RWPE1 (cell line): ENCODE data around the gene SRD5A3.

ENCODE experiments used
- CTCF ChIA-PET: fragments of 350-600 bp; sonication (Branson Sonifier 250); formaldehyde crosslinking; extraction: SDS; loops from one replicate; lab custom pipeline; 2021; lab: Yijun Ruan, JAX
- POLR2A ChIA-PET: fragments of 400-600 bp; formaldehyde crosslinking; extraction: SDS; loops from one replicate; lab custom pipeline; 2020; ENCODE audit warnings: antibody characterized with exemption; ENCODE audit not compliant: low non-redundant PET; lab: Yijun Ruan, JAX
- DNase-seq: peaks from one replicate; pipeline ENCODE4 v3.0.0; 2012; ENCODE audit warnings: low spot score
- H3K27ac ChIP-seq: fragments of 450-650 bp; 2 replicates; pipeline ENCODE4 v1.5.1; 2017
- CTCF ChIP-seq: fragments of 450-650 bp; conservative IDR thresholded peaks from 2 replicates; pipeline ENCODE4 v1.5.1; 2017; ENCODE audit warnings: low read depth, mild to moderate bottlenecking

Gene SRD5A3

GRCh38 chr4:55312489-55313101 lies 33.4 kb upstream of the SRD5A3 start:
- ChIA-PET POLR2A (no interaction called here), CTCF (interaction anchor here (0.6 to 2.0 kb wide), 5 partner anchors 8 to 484 kb away, joined by 3 to 11 read pairs (median 3); no protein-coding TSS in a partner anchor)
- no peak overlapping the region for H3K27ac ChIP-seq
- no peak for DNase-seq
- peak; percentile 31; the same call in 1 of the 2 replicates for TF ChIP-seq CTCF

- TF ChIP-seq CTCF = no peak
- DNase-seq = no peak
- no peak overlapping the region for H3K27ac ChIP-seq
- ChIA-PET POLR2A (no interaction called here), CTCF (interaction anchor here (0.6 to 0.8 kb wide), 2 partner anchors 242 to 324 kb away, joined by 3 read pairs; no protein-coding TSS in a partner anchor)
Measured at GRCh38 chr4:55314141-55314820, 31.8 kb upstream of the SRD5A3 start.

- ChIA-PET POLR2A (no interaction called here), CTCF (interaction anchor here (0.7 to 1.8 kb wide), 3 partner anchors 99 to 347 kb away, joined by 3 to 9 read pairs (median 3); no protein-coding TSS in a partner anchor)
- no peak for TF ChIP-seq CTCF
- H3K27ac ChIP-seq = no peak overlapping the region
- DNase-seq = no peak
Measured at GRCh38 chr4:55318175-55319129, 27.6 kb upstream of the SRD5A3 start.

DNA sequence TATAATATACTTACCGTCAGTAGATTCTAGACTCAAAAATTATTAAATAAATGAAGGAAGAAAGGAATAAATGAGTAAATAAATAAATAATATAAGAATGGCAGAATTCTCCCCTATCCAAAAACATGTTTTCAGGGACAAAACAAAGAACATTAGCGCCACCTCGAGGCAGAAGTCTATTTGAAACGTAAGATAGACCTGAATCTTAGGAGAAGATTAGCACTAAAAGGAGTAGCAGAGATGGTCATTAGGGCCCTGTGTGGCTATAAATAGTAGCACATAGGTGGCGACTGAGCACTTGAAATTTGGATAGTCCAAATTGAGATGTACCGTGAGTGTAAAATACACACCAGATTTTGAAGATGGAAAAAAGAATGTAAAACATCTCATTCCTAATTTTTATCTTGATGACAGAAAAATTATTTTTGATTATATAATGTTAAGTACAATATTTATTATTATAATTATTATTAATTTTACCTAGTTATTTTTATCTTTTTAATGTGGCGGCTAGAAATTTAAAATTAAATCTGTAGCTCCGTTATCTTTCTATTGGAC lies 24.3 kb upstream of the SRD5A3 start:
- peak; percentile 48 for TF ChIP-seq CTCF
- ChIA-PET CTCF (interaction anchor here (0.6 to 3.5 kb wide), 6 partner anchors 10 to 450 kb away, joined by 3 to 30 read pairs (median 4); no protein-coding TSS in a partner anchor), POLR2A (no interaction called here)
- H3K27ac ChIP-seq = no peak overlapping the region
- peak; percentile 50 for DNase-seq

- TF ChIP-seq CTCF = no peak
- ChIA-PET POLR2A (no interaction called here), CTCF (interaction anchor here (0.9 to 3.5 kb wide), 2 partner anchors 352 to 544 kb away, joined by 4 to 30 read pairs; no protein-coding TSS in a partner anchor)
- no peak for DNase-seq
- no peak overlapping the region for H3K27ac ChIP-seq
Measured at GRCh38 chr4:55323375-55323774, 22.7 kb upstream of the SRD5A3 start.
